Measurements from ENCODE around the gene POLQ. TPM values are rescaled to one million over a fixed set of nuclear protein-coding genes. Genes with fewer than 3 reads are reported as not detected.
"Not testable (repeated sequence)": the region's sequence is repeated elsewhere in the genome, so short reads cannot be mapped to it uniquely, and the experiment has no call there.

Gene POLQ
- total RNA-seq, 6 experiments from 2014 or later, result 3.3 to 7.7 (median 7.0) TPM

- Mint-ChIP-seq H3K4me1 (ENCODE audit: low read depth) (0 out of 2 replicates have a peak, but pooled peaks cover 5% of the 10 kb centered on the region), H3K27me3 (ENCODE audit: insufficient read depth) (no peaks in the 10 kb centered on the region; the same call in 1 of the 2 replicates), H3K36me3 (ENCODE audit: low read depth) (peaks cover 25% of the 10 kb centered on the region), H3K27ac (no peak overlapping the region), H3K4me3 (no peak overlapping the region), H3K9me3 (no peaks in the 10 kb centered on the region)
- TF ChIP-seq, protein P1, sequence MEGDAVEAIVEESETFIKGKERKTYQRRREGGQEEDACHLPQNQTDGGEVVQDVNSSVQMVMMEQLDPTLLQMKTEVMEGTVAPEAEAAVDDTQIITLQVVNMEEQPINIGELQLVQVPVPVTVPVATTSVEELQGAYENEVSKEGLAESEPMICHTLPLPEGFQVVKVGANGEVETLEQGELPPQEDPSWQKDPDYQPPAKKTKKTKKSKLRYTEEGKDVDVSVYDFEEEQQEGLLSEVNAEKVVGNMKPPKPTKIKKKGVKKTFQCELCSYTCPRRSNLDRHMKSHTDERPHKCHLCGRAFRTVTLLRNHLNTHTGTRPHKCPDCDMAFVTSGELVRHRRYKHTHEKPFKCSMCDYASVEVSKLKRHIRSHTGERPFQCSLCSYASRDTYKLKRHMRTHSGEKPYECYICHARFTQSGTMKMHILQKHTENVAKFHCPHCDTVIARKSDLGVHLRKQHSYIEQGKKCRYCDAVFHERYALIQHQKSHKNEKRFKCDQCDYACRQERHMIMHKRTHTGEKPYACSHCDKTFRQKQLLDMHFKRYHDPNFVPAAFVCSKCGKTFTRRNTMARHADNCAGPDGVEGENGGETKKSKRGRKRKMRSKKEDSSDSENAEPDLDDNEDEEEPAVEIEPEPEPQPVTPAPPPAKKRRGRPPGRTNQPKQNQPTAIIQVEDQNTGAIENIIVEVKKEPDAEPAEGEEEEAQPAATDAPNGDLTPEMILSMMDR (IDR thresholded peaks at IDR 0.05), result no peak
- DNase-seq, result no peak
Measured at GRCh38 chr3:121463745-121464144, 82.0 kb downstream of the POLQ start.

GRCh38 chr3:121462565-121462964, 83.2 kb downstream of the POLQ start:
- 0 out of 2 replicates have a peak, but pooled peaks cover 5% of the 10 kb centered on the region for H3K4me1 Mint-ChIP-seq (ENCODE audit: low read depth)
- peaks cover 30% of the 10 kb centered on the region for H3K36me3 Mint-ChIP-seq (ENCODE audit: low read depth)
- TF ChIP-seq, protein P1 (IDR thresholded peaks at IDR 0.05), result no peak
- no peak for DNase-seq
- H3K4me3 Mint-ChIP-seq, result no peak overlapping the region
- H3K27me3 Mint-ChIP-seq (ENCODE audit: insufficient read depth), result no peaks in the 10 kb centered on the region; the same call in 1 of the 2 replicates
- H3K27ac Mint-ChIP-seq, result no peak overlapping the region
- no peaks in the 10 kb centered on the region for H3K9me3 Mint-ChIP-seq

DNA sequence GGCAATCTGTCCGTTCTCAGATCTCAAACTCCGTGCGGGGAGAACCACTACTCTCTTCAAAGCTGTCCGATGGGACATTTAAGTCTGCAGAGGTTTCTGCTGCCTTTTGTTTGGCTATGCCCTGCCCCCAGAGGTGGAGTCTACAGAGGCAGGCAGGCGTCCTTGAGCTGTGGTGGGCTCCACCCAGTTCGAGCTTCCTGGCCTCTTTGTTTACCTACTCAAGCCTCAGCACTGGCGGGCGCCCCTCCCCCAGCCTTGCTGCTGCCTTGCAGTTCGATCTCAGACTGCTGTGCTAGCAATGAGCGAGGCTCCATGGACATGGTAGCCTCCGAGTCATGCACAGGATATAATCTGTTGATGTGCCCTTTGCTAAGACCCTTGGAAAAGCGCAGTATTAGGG, 94.0 kb downstream of the POLQ start:
- not testable (repeated sequence) for H3K9me3 Mint-ChIP-seq; H3K27ac Mint-ChIP-seq; H3K4me1 Mint-ChIP-seq (ENCODE audit: low read depth); H3K4me3 Mint-ChIP-seq; DNase-seq; H3K27me3 Mint-ChIP-seq (ENCODE audit: insufficient read depth)
- peaks cover 39% of the 10 kb centered on the region for H3K36me3 Mint-ChIP-seq (ENCODE audit: low read depth)

DNA sequence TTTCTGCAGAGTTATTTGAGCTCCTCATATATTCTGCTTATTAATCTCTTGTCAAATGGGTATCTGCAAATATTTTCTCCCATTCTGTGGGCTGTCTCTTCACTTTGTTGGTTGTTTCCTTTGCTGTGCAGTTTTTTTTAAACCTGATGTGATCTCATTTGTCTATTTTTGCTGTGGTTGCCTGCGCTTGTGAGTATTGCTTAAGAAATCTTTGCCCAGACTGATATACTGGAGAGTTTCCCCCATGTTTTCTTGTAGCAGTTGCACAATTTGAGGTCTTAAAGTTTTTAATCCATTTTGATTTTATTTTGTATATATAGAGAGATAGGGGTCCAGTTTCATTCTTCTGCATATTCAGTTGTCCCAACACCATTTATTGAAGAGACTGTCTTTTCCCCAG, 102.3 kb downstream of the POLQ start:
- TF ChIP-seq, protein P1 (IDR thresholded peaks at IDR 0.05), result no peak
- Mint-ChIP-seq H3K4me1 (ENCODE audit: low read depth) (no peaks in the 10 kb centered on the region), H3K27ac (no peak overlapping the region), H3K36me3 (ENCODE audit: low read depth) (peaks cover 37% of the 10 kb centered on the region), H3K9me3 (no peaks in the 10 kb centered on the region), H3K4me3 (no peak overlapping the region), H3K27me3 (ENCODE audit: insufficient read depth) (peaks cover 2% of the 10 kb centered on the region; the same call in 1 of the 2 replicates)
- no peak for DNase-seq

GRCh38 chr3:121436641-121437040, 109.1 kb downstream of the POLQ start:
- H3K4me3 Mint-ChIP-seq, result no peak overlapping the region
- peaks cover 16% of the 10 kb centered on the region for H3K4me1 Mint-ChIP-seq (ENCODE audit: low read depth)
- H3K27me3 Mint-ChIP-seq (ENCODE audit: insufficient read depth), result no peaks in the 10 kb centered on the region
- TF ChIP-seq, protein P1 (IDR thresholded peaks at IDR 0.05), result no peak
- H3K36me3 Mint-ChIP-seq (ENCODE audit: low read depth), result peaks cover 4% of the 10 kb centered on the region; the same call in 1 of the 2 replicates
- H3K9me3 Mint-ChIP-seq, result no peaks in the 10 kb centered on the region
- no peak overlapping the region for H3K27ac Mint-ChIP-seq
- no peak for DNase-seq

DNA sequence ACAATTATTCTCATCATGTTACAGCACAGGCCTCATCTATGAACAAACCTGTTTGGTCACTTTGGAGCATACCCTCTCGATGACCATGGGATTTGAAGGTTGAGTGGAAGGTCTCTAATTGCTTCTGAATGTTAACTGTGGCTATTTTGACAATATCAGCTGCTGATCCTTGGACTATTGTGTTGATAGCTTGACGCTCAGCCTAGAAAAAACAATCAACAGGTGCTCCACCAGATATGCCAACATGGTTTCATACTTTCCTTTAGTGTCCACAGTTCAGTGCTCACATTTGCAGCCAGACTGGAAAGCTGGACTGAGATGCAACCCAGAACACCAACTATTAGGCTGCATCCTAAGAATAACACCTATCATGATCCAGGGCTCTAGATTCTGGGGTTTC, 109.7 kb downstream of the POLQ start:
- DNase-seq, result no peak
- Mint-ChIP-seq H3K4me3 (no peak overlapping the region), H3K4me1 (ENCODE audit: low read depth) (peaks cover 17% of the 10 kb centered on the region), H3K27me3 (ENCODE audit: insufficient read depth) (no peaks in the 10 kb centered on the region), H3K36me3 (ENCODE audit: low read depth) (peaks cover 6% of the 10 kb centered on the region; the same call in 1 of the 2 replicates), H3K9me3 (no peaks in the 10 kb centered on the region), H3K27ac (no peak overlapping the region)
- TF ChIP-seq, protein P1 (IDR thresholded peaks at IDR 0.05), result no peak

Data from HFFc6 (cell line).